Activated CD4-positive, alpha-beta T cell treated with anti-CD3 and anti-CD28 coated beads for 1 hour (primary cell): ENCODE measurements around the gene SCGN.

Experiments
- DNase-seq: peaks from one replicate; pipeline ENCODE4 v3.0.0-alpha.2; 2020

SCGN gene

GRCh38 chr6:25640891-25641290, 11.1 kb upstream of the SCGN start:
- DNase-seq, result no peak

- DNase-seq, result no peak
Observed at GRCh38 chr6:25641377-25641776, 10.6 kb upstream of the SCGN start.

GRCh38 chr6:25641940-25642666, 9.9 kb upstream of the SCGN start:
- no peak for DNase-seq

- no peak for DNase-seq
Observed at GRCh38 chr6:25642667-25643328, 9.2 kb upstream of the SCGN start.

- no peak for DNase-seq
Observed at GRCh38 chr6:25645916-25646315, 6.1 kb upstream of the SCGN start.

- no peak for DNase-seq
Observed at GRCh38 chr6:25649611-25650010, 2.4 kb upstream of the SCGN start.

GRCh38 chr6:25655723-25656122, 3.7 kb downstream of the SCGN start:
- no peak for DNase-seq

GRCh38 chr6:25659633-25660368, 7.8 kb downstream of the SCGN start:
- DNase-seq, result no peak

- no peak for DNase-seq
Observed at GRCh38 chr6:25660512-25660911, 8.5 kb downstream of the SCGN start.

- DNase-seq, result no peak
Observed at GRCh38 chr6:25661129-25661779, 9.2 kb downstream of the SCGN start.

- DNase-seq, result no peak
Observed at GRCh38 chr6:25665455-25665854, 13.4 kb downstream of the SCGN start.

- DNase-seq, result no peak
Observed at GRCh38 chr6:25669413-25669812, 17.4 kb downstream of the SCGN start.

- no peak for DNase-seq
Observed at GRCh38 chr6:25670208-25670607, 18.2 kb downstream of the SCGN start.

GRCh38 chr6:25670793-25671513, 18.9 kb downstream of the SCGN start:
- no peak for DNase-seq

GRCh38 chr6:25671652-25672051, 19.6 kb downstream of the SCGN start:
- no peak for DNase-seq

GRCh38 chr6:25675167-25675566, 23.2 kb downstream of the SCGN start:
- no peak for DNase-seq

GRCh38 chr6:25676775-25677174, 24.8 kb downstream of the SCGN start:
- DNase-seq, result no peak

GRCh38 chr6:25681848-25682247, 29.8 kb downstream of the SCGN start:
- no peak for DNase-seq

GRCh38 chr6:25682324-25682723, 30.3 kb downstream of the SCGN start:
- DNase-seq, result no peak

- DNase-seq, result no peak
Observed at GRCh38 chr6:25684565-25684964, 32.5 kb downstream of the SCGN start.

GRCh38 chr6:25685251-25685650, 33.2 kb downstream of the SCGN start:
- DNase-seq, result no peak

- no peak for DNase-seq
Observed at GRCh38 chr6:25685896-25686295, 33.9 kb downstream of the SCGN start.

- no peak for DNase-seq
Observed at GRCh38 chr6:25686856-25687255, 34.8 kb downstream of the SCGN start.
